Common myeloid progenitor, CD34-positive (primary cell): Measurements from ENCODE around the gene ANKRD16.

ENCODE experiments used
- CTCF ChIA-PET: fragments of 350-600 bp; sonication (Branson Sonifier 250); formaldehyde crosslinking; loops from one replicate; lab custom pipeline; 2021; ENCODE audit warnings: antibody characterized with exemption; lab: Charles Lee
- POLR2A ChIA-PET: fragments of 350-600 bp; sonication (Branson Sonifier 250); formaldehyde crosslinking; loops from one replicate; lab custom pipeline; 2021; ENCODE audit warnings: antibody characterized with exemption; lab: Charles Lee
- DNase-seq, 3 donors: peaks; one replicate each; pipeline versions ENCODE4 v3.0.0 to v3.0.0-alpha.2; 2013
- H3K27ac ChIP-seq, 2 experiments: 1 replicate in 1 of 2; 2 replicates in 1 of 2; pipeline ENCODE4 v1.7.0; 2013; ENCODE audit warnings: inconsistent platforms in 2 of 2, low read length in 2 of 2, mild to moderate bottlenecking in 2 of 2, low read depth in 1 of 2, moderate library complexity in 1 of 2; ENCODE audit not compliant: severe bottlenecking in 2 of 2, insufficient read depth in 1 of 2, poor library complexity in 1 of 2
- H3K27me3 ChIP-seq, 5 experiments: replicated peaks in 2 of 5; 1 replicate in 3 of 5; 2 replicates in 2 of 5; pipeline versions ENCODE4 v1.6.1 to v1.7.0; 2013; ENCODE audit warnings: low read length in 4 of 5, mild to moderate bottlenecking in 2 of 5, moderate library complexity in 2 of 5, inconsistent platforms in 1 of 5; ENCODE audit not compliant: insufficient read depth in 5 of 5, control insufficient read depth in 4 of 5
- H3K36me3 ChIP-seq, 4 experiments: 1 replicate in 2 of 4; 2 replicates in 2 of 4; pipeline versions ENCODE4 v1.6.1 to v1.7.0; 2013; ENCODE audit warnings: low read length in 3 of 4, control low read depth in 1 of 4, mild to moderate bottlenecking in 1 of 4; ENCODE audit not compliant: control insufficient read depth in 4 of 4, insufficient read depth in 4 of 4
- H3K4me1 ChIP-seq, 4 experiments: 1 replicate in 3 of 4; 2 replicates in 1 of 4; pipeline versions ENCODE4 v1.6.1 to v1.7.1; 2013; ENCODE audit warnings: low read length in 3 of 4, mild to moderate bottlenecking in 3 of 4, control low read depth in 1 of 4, inconsistent platforms in 1 of 4, moderate library complexity in 1 of 4; ENCODE audit not compliant: control insufficient read depth in 4 of 4, insufficient read depth in 4 of 4; ENCODE audit errors: control extremely low read depth in 1 of 4
- H3K4me3 ChIP-seq, 7 experiments: 1 replicate in 4 of 7; 2 replicates in 3 of 7; pipeline versions ENCODE4 v1.5.1 to v1.7.0; 2013; ENCODE audit warnings: mild to moderate bottlenecking in 7 of 7, low read length in 6 of 7, moderate library complexity in 6 of 7, inconsistent platforms in 2 of 7, low read depth in 2 of 7, control low read depth in 1 of 7; ENCODE audit not compliant: insufficient read depth in 4 of 7, control insufficient read depth in 1 of 7; ENCODE audit errors: extremely low read depth in 1 of 7
- H3K9me3 ChIP-seq, 5 experiments: 1 replicate in 4 of 5; 2 replicates in 1 of 5; pipeline versions ENCODE4 v1.6.1 to v1.7.1; 2013; ENCODE audit warnings: low read length in 4 of 5, mild to moderate bottlenecking in 2 of 5, inconsistent platforms in 1 of 5, low read depth in 1 of 5, moderate library complexity in 1 of 5; ENCODE audit not compliant: control insufficient read depth in 4 of 5, insufficient read depth in 2 of 5; ENCODE audit errors: control extremely low read depth in 1 of 5
- WGBS: methylation state at CpG from one replicate; pipeline ENCODE4 v1.1.5; 2013; ENCODE audit not compliant: insufficient coverage; 5-methylcytosine and 5-hydroxymethylcytosine counted together

Gene ANKRD16

GRCh38 chr10:5814110-5815107 is 75.3 kb downstream of the ANKRD16 start:
- CTCF ChIA-PET: interaction anchor here (1.0 to 1.6 kb wide), 2 partner anchors 10 to 60 kb away, joined by 4 to 5 read pairs; no protein-coding TSS in a partner anchor
- Histone ChIP-seq H3K9me3 (no peaks in the 10 kb centered on the region), H3K4me1 (peaks cover 29 to 52% (median 39%) of the 10 kb centered on the region in 4 experiments), H3K36me3 (no peaks in the 10 kb centered on the region), H3K27me3 (no peaks in the 10 kb centered on the region), H3K27ac (peak overlapping the region; percentile 89 to 96), H3K4me3 (peak overlapping the region; percentile 76 to 97 (median 95))
- WGBS: 27% methylated on average over 9 of the region's 12 CpGs
- POLR2A ChIA-PET: interaction anchor here (0.7 to 1.0 kb wide), 4 partner anchors 16 to 277 kb away, joined by 3 to 5 read pairs (median 4); no protein-coding TSS in a partner anchor
- DNase-seq: no peak

DNA sequence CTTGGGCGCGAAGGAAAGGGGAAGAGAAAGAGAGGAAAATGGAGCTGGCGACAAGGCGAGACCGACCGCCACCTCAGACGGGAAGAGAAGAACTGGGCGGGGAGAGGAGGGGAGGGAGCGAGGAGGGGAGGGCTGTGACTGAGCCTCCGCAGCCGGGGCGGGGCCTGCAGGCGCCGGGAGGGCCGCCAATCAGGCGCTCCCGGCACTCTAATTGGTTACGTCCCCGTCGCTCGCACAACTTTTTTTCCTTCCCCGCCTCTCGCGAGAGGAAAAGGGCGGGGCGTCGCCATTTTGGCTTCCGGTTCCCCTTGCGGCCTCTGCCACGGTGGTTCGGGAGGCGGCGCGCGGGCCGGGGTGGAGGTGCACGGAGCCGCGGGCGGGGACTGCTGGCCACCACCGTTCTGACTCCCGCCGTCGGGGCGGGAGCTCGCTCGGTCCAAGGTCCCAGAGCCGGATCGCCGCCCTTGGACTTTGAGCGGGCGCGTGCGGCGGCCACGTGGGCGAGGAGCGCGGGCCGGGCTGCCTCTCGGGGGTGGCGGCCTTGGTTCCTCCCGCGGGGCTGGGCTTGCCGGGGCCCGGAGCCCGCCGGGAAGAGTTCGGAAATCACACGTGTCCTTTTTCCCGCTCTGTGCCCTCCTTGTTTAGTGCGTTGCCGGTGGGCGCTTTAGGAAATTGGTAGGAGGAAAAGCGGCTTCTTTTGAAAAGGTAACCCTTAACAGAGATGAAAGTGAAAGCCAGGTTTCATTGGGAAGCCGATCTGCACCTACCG is 76.2 kb downstream of the ANKRD16 start, which contains the start of gene GDI2:
Gene GDI2, minus strand, starts transcription at position 94 of the 769 bp plus-strand sequence. CDS start 176 bp downstream, outside the sequence.
- ChIA-PET POLR2A (interaction anchor here (0.6 to 1.0 kb wide), 7 partner anchors 15 to 278 kb away, joined by 3 to 5 read pairs (median 3); partner anchors contain the start of gene TASOR2), CTCF (interaction anchor here (1.0 to 1.6 kb wide), 2 partner anchors 9 to 61 kb away, joined by 4 to 5 read pairs; no protein-coding TSS in a partner anchor)
- Histone ChIP-seq H3K4me1 (peaks cover 33 to 56% (median 42%) of the 10 kb centered on the region in 4 experiments), H3K4me3 (peak within 1 kb of the TSS; percentile 85 to 97 (median 95)), H3K36me3 (no peaks in the 10 kb centered on the region), H3K27ac (peak within 1 kb of the TSS; percentile 89 to 96), H3K9me3 (no peaks in the 10 kb centered on the region), H3K27me3 (no peaks in the 10 kb centered on the region)
- under 1% methylated on average over 67 of the region's 77 CpGs for WGBS
- DNase-seq: peak; percentile 96 to 98 (median 98)

GRCh38 chr10:5813091-5813340 is 76.7 kb downstream of the ANKRD16 start:
- Histone ChIP-seq H3K27ac (peak overlapping the region; percentile 85 to 96), H3K36me3 (no peaks in the 10 kb centered on the region), H3K4me3 (peak overlapping the region; percentile 85 to 97 (median 95)), H3K4me1 (peaks cover 33 to 56% (median 41%) of the 10 kb centered on the region in 4 experiments), H3K27me3 (no peaks in the 10 kb centered on the region), H3K9me3 (no peaks in the 10 kb centered on the region)
- WGBS: 0% methylated on average over 27 of the region's 29 CpGs
- DNase-seq: no peak
- POLR2A ChIA-PET: interaction anchor here (0.6 to 1.0 kb wide), 4 partner anchors 15 to 278 kb away, joined by 3 to 5 read pairs (median 3); partner anchors contain the start of gene TASOR2
- CTCF ChIA-PET: interaction anchor here (1.6 kb wide), 1 partner anchor 8 kb away, joined by 5 read pairs; no protein-coding TSS in a partner anchor

DNA sequence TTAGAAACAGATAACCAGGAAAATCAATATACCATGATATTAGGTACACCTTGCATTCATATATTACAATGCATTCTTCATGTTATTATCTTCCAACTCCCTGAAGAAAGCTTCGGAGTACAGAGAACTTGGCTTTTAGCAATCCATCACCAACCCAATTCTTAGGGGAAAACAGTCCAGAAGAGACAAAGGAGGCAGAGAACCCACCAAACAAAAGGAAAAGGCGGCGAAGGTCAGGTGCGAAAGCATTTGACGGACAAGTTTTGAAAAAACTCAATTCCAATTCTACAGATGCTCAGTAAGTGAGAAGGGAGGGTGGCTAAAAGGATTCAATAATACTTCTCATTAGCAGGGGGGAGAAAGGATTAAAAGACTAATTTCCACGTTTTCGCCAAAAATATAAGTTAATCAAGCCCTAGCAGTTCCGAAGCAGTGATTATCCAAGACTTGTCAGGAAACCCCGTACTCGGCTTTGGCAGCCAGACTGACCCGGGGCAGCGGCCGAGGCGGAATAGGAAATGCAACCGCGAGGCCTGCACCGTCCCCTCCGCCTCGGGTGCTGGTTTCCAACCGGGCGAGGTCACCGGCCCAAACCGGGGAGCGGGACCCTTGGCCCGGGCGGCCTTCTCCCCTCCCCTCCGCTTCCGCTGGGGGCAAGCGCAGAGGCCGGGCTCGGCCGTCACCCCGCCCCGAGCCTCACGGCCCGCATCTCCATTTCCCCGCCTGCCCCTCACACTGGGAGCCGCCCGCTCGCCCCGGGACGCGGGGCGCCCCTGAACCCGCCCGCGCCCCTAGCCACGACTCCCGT is 77.2 kb downstream of the ANKRD16 start:
- ChIA-PET CTCF (interaction anchor here (1.6 kb wide), 1 partner anchor 8 kb away, joined by 5 read pairs; no protein-coding TSS in a partner anchor), POLR2A (interaction anchor here (1.0 kb wide), 1 partner anchor 128 kb away, joined by 3 read pairs; the partner anchor contains the start of gene TASOR2)
- H3K4me1 ChIP-seq: peaks cover 35 to 54% (median 39%) of the 10 kb centered on the region in 4 experiments
- peak overlapping the region; percentile 85 to 96 for H3K27ac ChIP-seq
- no peaks in the 10 kb centered on the region for H3K9me3 ChIP-seq
- DNase-seq: peak in 2 of 3 donors; percentile 19 to 43
- H3K27me3 ChIP-seq: no peaks in the 10 kb centered on the region
- peak overlapping the region; percentile 85 to 97 (median 95) for H3K4me3 ChIP-seq
- no peaks in the 10 kb centered on the region for H3K36me3 ChIP-seq
- WGBS: 0% methylated on average over 44 of the region's 49 CpGs
